Pancreas (tissue), 10 donors: ENCODE data around the gene PTK7. TPM values are rescaled to one million over a fixed set of nuclear protein-coding genes. Genes with fewer than 3 reads are reported as not detected.

Source experiments
- ATAC-seq, 4 donors: fragments of 200-7000 bp; cut with Tn5 transposase; one replicate each; pipeline versions ENCODE4 v1.8.0 to v1.9.1; 2020; ENCODE audit warnings: mild to moderate bottlenecking in 4 of 4, moderate library complexity in 4 of 4
- DNase-seq, 6 donors: peaks; one replicate each; pipeline ENCODE4 v3.0.0-alpha.2; 2020
- FAIRE-seq: peaks from 2 replicates; lab custom pipeline; 2012; peaks lifted over from hg19 to GRCh38; lab: Jason Lieb, UNC
- H3K27ac ChIP-seq, 4 donors: fragments of 200-600 bp; sonication (generic); 1 replicate in 3 of 4; 2 replicates in 1 of 4; pipeline versions ENCODE4 v1.5.0 to v1.8.0; 2020
- H3K27me3 ChIP-seq, 4 donors: fragments of 200-600 bp; one replicate each; pipeline ENCODE4 v1.8.0; 2021
- H3K36me3 ChIP-seq, 3 donors: fragments of 200-600 bp; sonication (generic) in 1 of 3; one replicate each; pipeline versions ENCODE4 v1.5.0 to v1.8.0; 2020 to 2021
- H3K4me1 ChIP-seq, 3 donors: fragments of 200-600 bp; one replicate each; pipeline ENCODE4 v1.8.0; 2021
- H3K4me3 ChIP-seq, 4 donors: fragments of 200-600 bp; sonication (generic) in 2 of 4; one replicate each; pipeline versions ENCODE4 v1.5.0 to v1.8.0; 2020 to 2021
- H3K9me3 ChIP-seq, 4 donors: fragments of 200-600 bp; one replicate each; pipeline ENCODE4 v1.8.0; 2021
- WGBS, 2 donors: extraction: QIAGEN DNeasy Blood & Tissue Kit; methylation state at CpG; one replicate each; pipeline ENCODE4 v1.1.7; 2013; 5-methylcytosine and 5-hydroxymethylcytosine counted together
- intact Hi-C, 3 donors: fragments of 100-400 bp; cut with DNase I; formaldehyde crosslinking; loops; one replicate each; pipeline versions ENCODE4 v1.11.1 to v1.14.2; 2022
- polyA plus RNA-seq, 2 donors: library from polyadenylated mRNA; stranded (reverse); fragments of 200-250 nt; gene quantifications; one replicate each; pipeline ENCODE4 v1.2.3, GENCODE V29; 2013
- total RNA-seq, 6 donors: library from RNA; stranded (reverse); fragmentation: NEBNext Ultra II Directional in 4 of 6; extraction: Animal tissue kit (Norgen Biotek cat#: 25700) in 4 of 6; gene quantifications; one replicate each; pipeline versions ENCODE4 v1.2.1 to v1.2.4, GENCODE V29; 2021 to 2023
- TF ChIP-seq, protein P1 (sequence below), 4 donors: fragments of 200-600 bp; sonication (generic) in 3 of 4; IDR thresholded peaks; one replicate each; pipeline versions ENCODE4 v1.5.0 to v1.8.0; 2021; ENCODE audit warnings: antibody characterized with exemption in 4 of 4
- donor health status: healthy with polysubstance abuse.
- donor health status: DM: no; HTN: no; CAD: no; lungs with moderate emphysema.
- donor health status: DM: no; HTN: no; CAD: no.
- donor health status: control.
- donor health status: control.
- donor health status: Bipolar disorder and iron deficiency.
- donor health status: DM: yes; HTN: yes; CAD: no.
- donor health status: DM: no; HTN: no; CAD: no.
- donor health status: DM: no; HTN: no; CAD: no.
- donor health status: DM: yes; HTN: yes; CAD: no.

Gene PTK7
- total and polyA plus RNA-seq, 8 donors = 9.8 to 44.2 (median 18.4) TPM

DNA sequence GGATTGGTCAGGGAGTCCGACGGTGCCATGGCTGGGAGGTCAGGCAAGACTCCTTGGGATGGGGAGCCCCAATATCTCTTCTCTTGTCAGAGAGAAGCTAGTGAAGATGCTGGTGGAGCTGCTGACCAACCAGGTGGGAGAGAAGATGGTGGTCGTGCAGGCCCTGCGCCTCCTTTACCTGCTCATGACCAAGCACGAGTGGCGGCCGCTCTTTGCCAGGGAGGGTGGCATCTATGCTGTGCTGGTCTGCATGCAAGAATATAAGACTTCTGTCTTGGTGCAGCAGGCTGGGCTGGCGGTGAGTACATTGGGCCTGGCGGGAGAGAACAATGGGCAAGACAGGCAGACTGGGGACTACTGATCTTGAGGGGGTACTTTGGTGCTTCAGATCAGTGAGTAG lies 116.8 kb downstream of the PTK7 start:
- Histone ChIP-seq H3K9me3 (no peaks in the 10 kb centered on the region), H3K4me3 (no peak overlapping the region), H3K27me3 (no peaks in the 10 kb centered on the region), H3K27ac (no peak overlapping the region), H3K36me3 (peaks cover 0 to 24% (median 2%) of the 10 kb centered on the region in 3 donors), H3K4me1 (no peaks in the 10 kb centered on the region)
- TF ChIP-seq, protein P1, sequence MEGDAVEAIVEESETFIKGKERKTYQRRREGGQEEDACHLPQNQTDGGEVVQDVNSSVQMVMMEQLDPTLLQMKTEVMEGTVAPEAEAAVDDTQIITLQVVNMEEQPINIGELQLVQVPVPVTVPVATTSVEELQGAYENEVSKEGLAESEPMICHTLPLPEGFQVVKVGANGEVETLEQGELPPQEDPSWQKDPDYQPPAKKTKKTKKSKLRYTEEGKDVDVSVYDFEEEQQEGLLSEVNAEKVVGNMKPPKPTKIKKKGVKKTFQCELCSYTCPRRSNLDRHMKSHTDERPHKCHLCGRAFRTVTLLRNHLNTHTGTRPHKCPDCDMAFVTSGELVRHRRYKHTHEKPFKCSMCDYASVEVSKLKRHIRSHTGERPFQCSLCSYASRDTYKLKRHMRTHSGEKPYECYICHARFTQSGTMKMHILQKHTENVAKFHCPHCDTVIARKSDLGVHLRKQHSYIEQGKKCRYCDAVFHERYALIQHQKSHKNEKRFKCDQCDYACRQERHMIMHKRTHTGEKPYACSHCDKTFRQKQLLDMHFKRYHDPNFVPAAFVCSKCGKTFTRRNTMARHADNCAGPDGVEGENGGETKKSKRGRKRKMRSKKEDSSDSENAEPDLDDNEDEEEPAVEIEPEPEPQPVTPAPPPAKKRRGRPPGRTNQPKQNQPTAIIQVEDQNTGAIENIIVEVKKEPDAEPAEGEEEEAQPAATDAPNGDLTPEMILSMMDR (IDR thresholded peaks at IDR 0.05) = no peak
- WGBS, 2 donors = 94 to 99% methylated on average over 9 of the region's 9 CpGs
- DNase-seq (no peak), FAIRE-seq (no peak), ATAC-seq (no peak)
- intact Hi-C loops = no loop called here

DNA sequence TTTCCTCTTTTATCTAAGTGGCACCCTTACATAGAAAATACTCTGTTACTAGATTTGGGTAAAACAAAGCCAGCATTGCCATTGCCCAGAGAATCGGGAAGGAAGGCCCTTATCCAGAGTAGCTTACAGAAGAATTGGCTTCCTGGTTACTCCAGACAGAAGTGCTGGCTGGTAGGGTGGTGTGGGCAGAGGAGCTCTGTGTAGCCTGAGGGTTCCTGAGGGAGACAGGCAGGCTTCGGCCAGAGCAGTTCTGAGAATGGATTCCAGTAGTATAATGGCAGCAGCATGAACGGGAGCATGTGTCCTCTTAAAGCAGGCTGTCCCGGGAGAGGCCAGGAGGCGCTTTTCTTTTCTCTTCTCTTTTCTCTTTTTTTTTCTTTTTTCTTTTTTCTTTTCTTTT lies 117.8 kb downstream of the PTK7 start:
- Histone ChIP-seq H3K27me3 (no peaks in the 10 kb centered on the region), H3K4me1 (no peaks in the 10 kb centered on the region), H3K36me3 (peaks cover 0 to 19% (median 2%) of the 10 kb centered on the region in 3 donors), H3K27ac (no peak overlapping the region), H3K4me3 (no peak overlapping the region), H3K9me3 (no peaks in the 10 kb centered on the region)
- intact Hi-C loops = no loop called here
- DNase-seq (no peak), FAIRE-seq (no peak), ATAC-seq (no peak)
- WGBS, 2 donors = 95 to 97% methylated on average over 5 of the region's 5 CpGs
- TF ChIP-seq, protein P1 (IDR thresholded peaks at IDR 0.05) = no peak

DNA sequence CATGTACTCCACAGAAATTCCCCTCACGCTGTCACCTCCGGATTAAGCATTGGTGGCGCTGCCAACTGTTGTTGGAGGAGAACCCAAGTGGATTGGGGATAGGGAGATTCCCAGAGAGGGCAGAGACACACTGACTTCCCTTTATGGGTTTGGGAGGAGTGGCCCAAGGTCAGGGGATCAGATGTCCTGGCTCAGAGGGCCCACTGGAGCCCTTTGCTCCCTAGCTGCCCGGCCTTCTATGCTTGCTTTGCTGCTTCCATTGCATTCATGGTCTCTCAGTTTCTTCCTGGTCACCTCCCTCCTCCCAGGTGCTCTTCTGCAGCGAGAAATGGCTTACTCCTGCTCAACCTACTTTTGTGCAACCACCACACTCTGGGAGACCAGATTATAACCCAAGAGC lies 120.2 kb downstream of the PTK7 start:
- H3K4me1 ChIP-seq = no peaks in the 10 kb centered on the region
- H3K4me3 ChIP-seq = no peak overlapping the region
- H3K27me3 ChIP-seq = no peaks in the 10 kb centered on the region
- no peak for DNase-seq
- H3K27ac ChIP-seq = no peak overlapping the region
- no peaks in the 10 kb centered on the region for H3K9me3 ChIP-seq
- no peak for ATAC-seq
- TF ChIP-seq, protein P1 (IDR thresholded peaks at IDR 0.05) = no peak
- intact Hi-C loops = no loop called here
- FAIRE-seq = no peak
- 90 to 92% methylated on average over 5 of the region's 5 CpGs for WGBS, 2 donors
- H3K36me3 ChIP-seq = peaks cover 0 to 18% (median 2%) of the 10 kb centered on the region in 3 donors

DNA sequence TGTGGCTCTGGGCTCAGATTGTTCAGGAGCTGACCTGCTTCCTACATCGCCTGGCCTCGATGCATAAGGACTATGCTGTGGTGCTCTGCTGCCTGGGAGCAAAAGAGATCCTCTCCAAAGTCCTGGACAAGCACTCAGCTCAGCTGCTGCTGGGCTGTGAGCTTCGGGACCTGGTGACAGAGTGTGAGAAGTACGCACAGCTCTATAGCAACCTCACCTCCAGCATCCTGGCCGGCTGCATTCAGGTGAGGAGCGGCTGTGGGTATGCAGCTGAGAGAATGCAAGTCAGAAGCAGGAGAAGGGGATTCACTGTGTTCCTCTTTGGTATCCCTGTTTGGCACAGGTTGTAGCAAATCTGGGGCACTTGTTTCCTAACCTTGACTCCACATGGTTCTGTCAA lies 123.8 kb downstream of the PTK7 start:
- FAIRE-seq (no peak), DNase-seq (no peak)

DNA sequence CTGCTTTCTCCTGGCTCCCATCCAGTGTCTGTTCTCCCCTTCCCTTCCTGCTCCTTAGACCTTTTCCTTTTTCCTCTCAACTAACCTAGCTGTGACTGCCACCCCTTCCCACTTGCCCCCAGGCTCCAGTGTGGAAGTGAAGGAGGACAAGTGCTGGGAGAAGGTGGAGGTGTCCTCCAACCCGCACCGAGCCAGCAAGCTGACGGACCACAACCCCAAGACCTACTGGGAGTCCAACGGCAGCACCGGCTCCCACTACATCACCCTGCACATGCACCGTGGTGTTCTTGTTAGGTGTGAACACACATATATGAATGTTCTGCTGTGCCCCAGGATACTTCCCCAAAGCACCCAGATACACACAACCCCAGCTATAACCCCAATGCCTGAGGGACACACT lies 124.4 kb downstream of the PTK7 start:
- H3K36me3 ChIP-seq = peaks cover 0 to 14% (median 0%) of the 10 kb centered on the region in 3 donors
- TF ChIP-seq, protein P1 (IDR thresholded peaks at IDR 0.05) = no peak

More for the DNA sequence above, 123.8 kb downstream of the PTK7 start:
- Histone ChIP-seq H3K9me3 (no peaks in the 10 kb centered on the region), H3K4me1 (no peaks in the 10 kb centered on the region), H3K27ac (no peak overlapping the region), H3K27me3 (no peaks in the 10 kb centered on the region), H3K4me3 (no peak overlapping the region), H3K36me3 (peaks cover 0 to 14% (median 0%) of the 10 kb centered on the region in 3 donors)
- 92 to 93% methylated on average over 6 of the region's 6 CpGs for WGBS, 2 donors
- ATAC-seq = no peak
- TF ChIP-seq, protein P1 (IDR thresholded peaks at IDR 0.05) = no peak
- intact Hi-C loops = no loop called here

More for the DNA sequence above, 124.4 kb downstream of the PTK7 start:
- ATAC-seq (no peak), FAIRE-seq (no peak), DNase-seq (no peak)
- H3K4me1 ChIP-seq = no peaks in the 10 kb centered on the region
- H3K9me3 ChIP-seq = no peaks in the 10 kb centered on the region
- 90 to 94% methylated on average over 6 of the region's 6 CpGs for WGBS, 2 donors
- H3K27ac ChIP-seq = no peak overlapping the region
- no peak overlapping the region for H3K4me3 ChIP-seq
- intact Hi-C loops = no loop called here
- H3K27me3 ChIP-seq = no peaks in the 10 kb centered on the region
